Activated T-helper 9 cell treated with anti-CD3 and anti-CD28 coated beads, Interleukin-2, amount 50 U/mL, for 16 hours (primary cell): Measurements from ENCODE around the gene MYO1F.
"Not testable (repeated sequence)": the region's sequence is repeated elsewhere in the genome, so short reads cannot be mapped to it uniquely, and the experiment has no call there.

Experiments used
- DNase-seq: peaks from one replicate; pipeline ENCODE4 v3.0.0-alpha.2; 2020; ENCODE audit warnings: low read depth

MYO1F gene

GRCh38 chr19:8564866-8565265, 12.4 kb downstream of the MYO1F start:
- DNase-seq: not testable (repeated sequence)

GRCh38 chr19:8561075-8561764, 16.0 kb downstream of the MYO1F start:
- DNase-seq: no peak

DNA sequence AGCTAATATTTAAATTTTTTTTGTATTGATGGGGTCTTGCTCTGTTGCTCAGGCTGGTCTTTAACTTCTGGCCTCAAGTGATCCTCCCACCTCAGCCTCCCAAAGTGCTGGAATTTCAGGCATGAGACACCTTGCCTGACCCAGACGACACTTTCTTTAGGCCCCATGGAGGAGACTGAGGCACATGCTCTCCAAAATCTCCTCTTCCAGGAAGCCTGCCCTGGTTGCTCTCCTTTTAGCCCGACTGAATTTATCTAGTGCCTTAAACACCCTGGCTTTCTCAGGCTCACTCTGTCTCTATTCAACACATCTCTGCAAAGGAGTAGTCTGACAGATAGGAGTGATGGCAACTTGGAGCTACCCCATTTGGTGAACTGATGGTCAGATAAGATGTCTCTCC, 18.9 kb downstream of the MYO1F start:
- DNase-seq: no peak

DNA sequence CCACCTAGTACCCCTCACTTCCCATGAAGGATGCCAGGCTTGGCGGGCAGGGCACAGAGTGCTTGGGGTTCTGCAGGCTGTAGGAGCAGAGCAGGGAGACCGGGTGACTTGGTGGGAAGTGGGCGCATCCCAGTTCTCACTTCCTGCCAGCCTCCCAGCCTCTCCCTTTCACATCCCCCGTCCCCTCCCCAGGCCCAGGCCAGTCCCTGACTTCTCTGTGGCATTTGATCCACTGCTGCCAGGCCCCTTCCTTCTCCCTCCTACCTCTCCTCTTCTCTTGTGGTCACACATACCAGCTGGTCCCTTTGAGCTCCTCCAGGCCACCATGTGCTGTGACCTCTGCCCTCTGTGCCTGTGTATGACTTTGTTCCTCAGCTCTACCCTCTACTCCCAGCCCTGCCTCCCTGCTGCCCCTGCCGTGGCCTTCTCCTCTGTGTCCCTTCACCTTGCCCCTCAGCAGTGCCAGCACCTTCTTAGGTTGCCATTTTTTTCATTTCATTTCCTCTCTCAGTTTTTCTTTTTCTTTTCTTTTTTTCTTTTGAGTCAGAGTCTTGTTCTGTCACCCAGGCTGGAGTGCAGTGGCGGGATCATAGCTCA, 19.5 kb downstream of the MYO1F start:
- no peak for DNase-seq

- not testable (repeated sequence) for DNase-seq
Measured at GRCh38 chr19:8553729-8554128, 23.5 kb downstream of the MYO1F start.

GRCh38 chr19:8552810-8553209, 24.4 kb downstream of the MYO1F start:
- no peak for DNase-seq

DNA sequence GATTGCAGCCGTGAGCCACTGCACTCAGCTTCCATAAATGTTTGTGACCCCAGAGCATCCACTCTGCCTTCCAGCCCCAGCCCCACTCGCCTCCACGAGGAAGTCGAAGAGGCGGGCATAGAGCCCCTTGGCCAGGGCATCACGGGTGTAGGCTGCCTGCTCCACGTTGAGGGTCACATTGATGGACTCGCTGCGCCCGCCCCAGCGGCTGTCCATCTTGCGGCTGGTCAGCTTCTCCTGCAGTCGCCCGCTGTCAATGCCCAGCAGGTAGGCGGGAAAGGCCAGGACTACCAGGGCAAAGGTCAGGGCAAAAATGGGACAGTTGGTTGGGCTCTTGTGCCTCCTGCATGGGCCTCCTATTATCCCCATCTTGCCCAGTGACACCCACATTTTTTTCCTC, 27.2 kb downstream of the MYO1F start:
- DNase-seq: no peak

DNA sequence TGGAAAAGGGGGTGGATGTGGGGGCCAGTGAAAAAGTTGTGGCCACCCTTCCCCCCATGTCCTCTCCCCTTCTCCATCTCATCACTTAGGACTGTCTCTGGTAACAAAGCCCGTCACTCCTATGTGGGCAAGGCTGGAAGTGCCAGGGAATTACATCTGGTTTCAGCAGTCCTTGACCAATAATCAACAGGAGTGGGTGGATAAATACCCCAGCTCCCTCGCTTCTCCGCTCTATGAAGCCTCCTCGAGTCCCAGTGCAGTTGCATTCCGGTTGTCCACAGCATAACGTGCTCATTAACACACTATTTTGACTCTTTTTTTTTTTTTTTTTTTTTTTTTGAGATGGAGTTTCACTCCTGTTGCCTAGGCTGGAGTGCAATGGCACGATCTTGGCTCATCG, 31.5 kb downstream of the MYO1F start:
- DNase-seq: no peak

DNA sequence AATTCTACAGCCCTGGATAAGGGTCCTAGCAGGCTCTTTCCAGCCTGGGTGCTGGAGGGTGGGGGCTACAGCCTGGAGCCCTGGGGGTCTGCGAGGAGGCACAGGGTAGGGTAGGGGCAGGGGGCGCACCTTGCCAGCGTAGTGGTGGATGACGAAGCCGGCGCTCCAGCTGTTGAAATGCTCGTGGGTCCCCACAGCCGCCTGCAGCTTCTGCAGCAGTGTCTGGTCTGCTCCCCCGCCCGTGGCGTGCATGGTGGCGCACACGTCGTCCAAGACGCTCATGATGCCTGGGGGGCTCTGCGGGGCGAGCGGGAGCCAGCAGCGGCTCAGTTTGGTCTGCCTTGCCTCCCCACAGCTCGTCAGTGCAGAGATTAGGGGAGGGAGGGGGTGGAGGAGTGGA, 33.1 kb downstream of the MYO1F start:
- no peak for DNase-seq

DNA sequence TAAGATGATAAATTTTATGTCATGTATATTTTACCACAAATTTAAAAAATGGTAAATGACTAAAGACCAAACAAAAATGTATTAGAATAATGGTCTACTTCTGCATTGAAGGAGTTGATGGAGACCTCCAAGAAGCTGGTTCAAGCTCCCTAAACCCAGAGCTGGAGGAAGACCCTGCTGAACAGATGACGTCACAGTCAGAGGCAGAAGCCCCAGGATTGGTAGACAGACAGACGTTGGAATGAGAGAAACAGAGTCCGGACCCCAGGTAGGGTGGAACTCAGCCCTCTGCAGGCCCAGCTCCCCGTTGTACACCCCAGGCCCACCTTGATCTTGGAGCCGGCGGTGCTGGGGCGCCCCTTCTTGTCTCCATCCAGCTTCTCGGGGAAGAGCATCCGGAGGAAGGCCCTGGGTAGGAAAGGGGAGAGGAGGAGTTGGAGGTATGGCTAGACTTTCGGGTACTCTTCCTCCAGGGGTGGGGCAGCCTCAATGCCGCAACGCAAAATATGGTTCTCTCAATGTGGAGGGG, 37.6 kb downstream of the MYO1F start:
- DNase-seq: no peak

GRCh38 chr19:8537099-8537498, 40.1 kb downstream of the MYO1F start:
- DNase-seq: no peak

- DNase-seq: no peak
Measured at GRCh38 chr19:8536282-8536681, 41.0 kb downstream of the MYO1F start.

DNA sequence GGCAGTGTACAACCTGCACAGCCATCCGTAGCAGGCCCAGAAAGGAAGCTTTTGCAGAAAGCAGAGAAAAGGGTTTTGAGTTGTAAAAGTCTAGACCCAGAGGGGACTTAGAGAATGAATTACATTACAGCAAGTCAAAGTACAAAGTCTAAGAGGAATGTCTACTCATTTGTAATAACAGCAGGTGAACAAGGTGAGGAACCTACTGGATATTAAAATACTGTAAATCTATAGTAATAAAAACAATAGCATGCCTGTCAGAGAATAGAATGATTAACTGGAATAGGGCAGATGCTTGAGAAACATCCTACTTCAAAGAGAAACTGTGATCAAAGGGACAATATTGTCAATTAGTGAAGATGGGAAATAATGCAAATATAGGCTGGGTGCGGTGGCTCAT, 45.0 kb downstream of the MYO1F start:
- no peak for DNase-seq

DNA sequence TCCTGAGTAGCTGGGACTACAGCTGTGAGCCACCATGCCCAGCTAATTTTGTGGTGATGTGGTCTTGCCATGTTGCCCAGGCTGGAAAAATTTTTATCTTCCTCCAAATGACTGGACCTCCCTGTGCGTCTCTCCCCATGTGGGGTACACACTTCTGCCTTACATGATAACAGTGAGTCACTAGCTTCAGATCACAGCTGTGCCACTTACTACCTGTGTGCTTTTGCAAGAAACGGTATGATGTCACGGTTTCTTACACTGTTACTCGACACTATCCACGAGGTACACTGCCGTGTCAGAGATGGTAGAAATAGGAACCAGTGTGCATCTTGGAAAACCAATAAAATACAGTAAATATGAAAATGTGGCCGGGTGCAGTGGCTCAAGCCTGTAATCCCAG, 45.8 kb downstream of the MYO1F start:
- no peak for DNase-seq

GRCh38 chr19:8530061-8530679, 47.1 kb downstream of the MYO1F start:
- no peak for DNase-seq

GRCh38 chr19:8529369-8530006, 47.8 kb downstream of the MYO1F start:
- no peak for DNase-seq

DNA sequence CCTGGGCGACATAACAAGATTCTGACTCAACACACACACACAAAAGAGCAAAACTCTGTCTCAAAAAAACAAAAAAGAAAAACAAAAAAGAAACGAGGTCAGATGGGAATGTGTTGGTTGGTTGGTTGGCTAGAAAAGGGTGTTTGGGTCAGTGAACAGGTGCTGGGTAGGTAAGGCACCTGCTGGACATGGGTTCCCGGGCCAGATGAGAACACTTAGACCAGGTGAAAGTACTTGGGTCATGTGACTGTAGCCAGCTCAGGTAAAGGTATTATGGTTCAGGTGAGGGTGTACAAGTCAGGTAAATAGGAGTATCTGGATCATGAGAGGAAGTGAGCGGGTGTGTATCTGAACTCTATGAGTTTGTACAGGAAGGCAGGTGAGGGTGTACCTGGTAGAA, 48.7 kb downstream of the MYO1F start:
- DNase-seq: no peak

DNA sequence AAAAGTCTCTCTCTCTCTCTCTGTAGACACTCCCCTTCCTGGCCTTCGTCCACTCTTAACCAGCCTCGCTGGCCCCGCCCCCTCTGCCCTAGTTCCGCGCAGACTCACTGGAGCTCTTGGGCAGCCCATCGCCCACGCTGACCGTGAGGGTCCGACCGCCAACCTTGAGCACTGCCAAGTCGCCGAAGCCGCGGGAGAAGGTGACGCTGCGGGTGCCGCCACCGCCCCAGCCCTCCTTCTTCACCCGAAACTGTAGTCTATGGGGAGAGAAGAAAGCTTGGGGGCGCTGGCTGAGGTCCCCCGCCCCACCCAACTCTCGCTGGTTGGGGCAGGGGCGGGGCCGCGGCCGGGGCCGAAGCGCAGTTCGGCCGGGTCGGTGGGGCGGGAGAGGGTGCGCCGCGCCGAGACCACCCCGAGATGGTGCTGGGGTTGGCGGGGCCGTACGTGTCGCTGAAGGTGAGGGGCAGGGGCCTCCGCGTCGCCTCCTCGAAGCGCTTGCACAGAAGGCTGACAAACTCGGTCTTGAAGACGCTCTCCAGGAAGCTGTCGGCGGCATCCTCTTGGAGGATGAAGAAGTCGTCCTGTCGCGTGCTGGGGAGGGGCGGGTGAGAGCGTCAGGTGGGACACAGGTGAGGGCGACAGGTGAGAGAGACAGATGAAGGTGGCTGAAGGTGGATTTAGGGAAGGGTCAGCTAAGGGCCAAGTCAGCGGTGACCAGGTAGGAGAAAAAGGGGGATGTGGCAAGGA, 50.7 kb downstream of the MYO1F start:
- DNase-seq: no peak

GRCh38 chr19:8525401-8525684, 51.9 kb downstream of the MYO1F start:
- no peak for DNase-seq

GRCh38 chr19:8519388-8519787, 57.9 kb downstream of the MYO1F start:
- no peak for DNase-seq

DNA sequence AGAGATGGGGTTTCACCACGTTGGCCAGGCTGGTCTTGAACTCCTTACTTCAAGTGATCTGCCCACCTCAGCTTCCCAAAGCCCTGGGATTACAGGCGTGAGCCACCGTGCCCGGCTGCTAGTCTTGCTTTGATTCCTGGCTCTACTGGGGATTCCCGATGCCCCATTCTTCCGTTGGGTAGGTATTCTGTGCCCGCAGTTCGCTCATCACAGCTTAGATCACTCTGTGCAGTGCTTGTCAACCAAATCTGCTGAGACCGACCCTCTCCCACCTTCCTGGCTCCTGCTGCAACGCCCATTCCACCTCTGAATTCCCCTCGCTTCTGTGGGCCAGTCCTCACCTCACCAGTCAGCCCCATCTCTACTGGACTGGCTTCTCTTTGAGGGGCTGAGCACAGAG, 58.7 kb downstream of the MYO1F start:
- no peak for DNase-seq
